Measurements from ENCODE around the gene AHCYL2.
A peak's percentile ranks its signal among the peaks of the same experiment; 100 is the strongest.

AHCYL2 gene

GRCh38 chr7:129189661-129190310, 35.0 kb upstream of the AHCYL2 start:
- H4K20me1 ChIP-seq, result peaks cover 32% of the 10 kb centered on the region
- H3K4me3 ChIP-seq, result peak overlapping the region; percentile 96
- H3K4me2 ChIP-seq, result peak overlapping the region; percentile 92
- peaks cover 36% of the 10 kb centered on the region for H3K4me1 ChIP-seq
- no peak for TF ChIP-seq Cebpa-rat (IDR thresholded peaks at IDR 0.05)
- H3K9ac ChIP-seq, result peak overlapping the region; percentile 91
- peaks cover under 1% of the 10 kb centered on the region; the same call in 1 of the 2 replicates for H3K9me3 ChIP-seq
- peaks cover 20% of the 10 kb centered on the region for H3K36me3 ChIP-seq
- H3K27me3 ChIP-seq, result peaks cover 34% of the 10 kb centered on the region
- peak overlapping the region; percentile 91 for H3K27ac ChIP-seq

- Histone ChIP-seq H3K27ac (no peak overlapping the region), H3K4me1 (peaks cover 33% of the 10 kb centered on the region), H3K4me3 (no peak overlapping the region), H3K27me3 (peaks cover 34% of the 10 kb centered on the region), H3K4me2 (0 out of 2 replicates have a peak overlapping the region, but pooled peaks have one; percentile 7), H3K36me3 (peaks cover 21% of the 10 kb centered on the region), H3K9ac (no peak overlapping the region), H3K9me3 (peaks cover 5% of the 10 kb centered on the region; the same call in 1 of the 2 replicates), H4K20me1 (peaks cover 32% of the 10 kb centered on the region)
- TF ChIP-seq Cebpa-rat (IDR thresholded peaks at IDR 0.05), result no peak
Measured at GRCh38 chr7:129191272-129191671, 33.6 kb upstream of the AHCYL2 start.

- Histone ChIP-seq H3K4me3 (no peak overlapping the region), H3K9me3 (peaks cover 5% of the 10 kb centered on the region; the same call in 1 of the 2 replicates), H3K9ac (no peak overlapping the region), H3K4me1 (peaks cover 18% of the 10 kb centered on the region), H3K36me3 (peaks cover 28% of the 10 kb centered on the region), H3K27ac (no peak overlapping the region), H3K4me2 (no peak overlapping the region), H4K20me1 (peaks cover 37% of the 10 kb centered on the region), H3K27me3 (peaks cover 17% of the 10 kb centered on the region)
- no peak for TF ChIP-seq Cebpa-rat (IDR thresholded peaks at IDR 0.05)
Measured at GRCh38 chr7:129193892-129194291, 30.9 kb upstream of the AHCYL2 start.

GRCh38 chr7:129197771-129198170, 27.1 kb upstream of the AHCYL2 start:
- Histone ChIP-seq H3K4me1 (no peaks in the 10 kb centered on the region; the same call in 1 of the 2 replicates), H3K4me3 (no peak overlapping the region), H3K9ac (no peak overlapping the region), H3K4me2 (no peak overlapping the region), H3K9me3 (peaks cover 5% of the 10 kb centered on the region; the same call in 1 of the 2 replicates), H3K27me3 (no peaks in the 10 kb centered on the region), H4K20me1 (peaks cover 10% of the 10 kb centered on the region), H3K27ac (no peak overlapping the region), H3K36me3 (peaks cover 34% of the 10 kb centered on the region)
- no peak for TF ChIP-seq Cebpa-rat (IDR thresholded peaks at IDR 0.05)

- TF ChIP-seq Cebpa-rat (IDR thresholded peaks at IDR 0.05), result no peak
- H3K27ac ChIP-seq, result no peak overlapping the region
- peaks cover 5% of the 10 kb centered on the region; the same call in 1 of the 2 replicates for H4K20me1 ChIP-seq
- no peak overlapping the region for H3K4me3 ChIP-seq
- H3K9me3 ChIP-seq, result peaks cover 5% of the 10 kb centered on the region; the same call in 1 of the 2 replicates
- peaks cover 42% of the 10 kb centered on the region; the same call in 1 of the 2 replicates for H3K36me3 ChIP-seq
- H3K9ac ChIP-seq, result no peak overlapping the region
- no peak overlapping the region for H3K4me2 ChIP-seq
- no peaks in the 10 kb centered on the region; the same call in 1 of the 2 replicates for H3K4me1 ChIP-seq
- H3K27me3 ChIP-seq, result no peaks in the 10 kb centered on the region
Measured at GRCh38 chr7:129199406-129199805, 25.4 kb upstream of the AHCYL2 start.

GRCh38 chr7:129202058-129202777, 22.6 kb upstream of the AHCYL2 start:
- peaks cover 61% of the 10 kb centered on the region for H3K36me3 ChIP-seq
- H3K9ac ChIP-seq, result no peak overlapping the region
- H3K9me3 ChIP-seq, result no peaks in the 10 kb centered on the region
- TF ChIP-seq Cebpa-rat (IDR thresholded peaks at IDR 0.05), result no peak
- no peak overlapping the region for H3K27ac ChIP-seq
- H3K4me2 ChIP-seq, result no peak overlapping the region
- peaks cover 5% of the 10 kb centered on the region; the same call in 1 of the 2 replicates for H4K20me1 ChIP-seq
- H3K27me3 ChIP-seq, result no peaks in the 10 kb centered on the region
- no peaks in the 10 kb centered on the region; the same call in 1 of the 2 replicates for H3K4me1 ChIP-seq
- H3K4me3 ChIP-seq, result no peak overlapping the region

- H3K9me3 ChIP-seq, result no peaks in the 10 kb centered on the region
- H4K20me1 ChIP-seq, result peaks cover 1% of the 10 kb centered on the region; the same call in 1 of the 2 replicates
- no peak overlapping the region for H3K9ac ChIP-seq
- H3K27ac ChIP-seq, result no peak overlapping the region
- H3K27me3 ChIP-seq, result no peaks in the 10 kb centered on the region
- 0 out of 2 replicates have a peak, but pooled peaks cover 1% of the 10 kb centered on the region for H3K4me1 ChIP-seq
- no peak overlapping the region for H3K4me2 ChIP-seq
- H3K36me3 ChIP-seq, result peaks cover 68% of the 10 kb centered on the region
- no peak for TF ChIP-seq Cebpa-rat (IDR thresholded peaks at IDR 0.05)
- no peak overlapping the region for H3K4me3 ChIP-seq
Measured at GRCh38 chr7:129203050-129203741, 21.6 kb upstream of the AHCYL2 start.

- Histone ChIP-seq H3K4me3 (no peak overlapping the region), H3K4me2 (no peak overlapping the region), H3K9me3 (no peaks in the 10 kb centered on the region), H3K27me3 (no peaks in the 10 kb centered on the region), H3K4me1 (0 out of 2 replicates have a peak, but pooled peaks cover 8% of the 10 kb centered on the region), H3K27ac (no peak overlapping the region), H3K36me3 (peaks cover 78% of the 10 kb centered on the region), H4K20me1 (no peaks in the 10 kb centered on the region), H3K9ac (no peak overlapping the region)
- TF ChIP-seq Cebpa-rat (IDR thresholded peaks at IDR 0.05), result no peak
Measured at GRCh38 chr7:129205126-129205818, 19.6 kb upstream of the AHCYL2 start.

Measured in BLaER1 (cell line).